Measurements from ENCODE around the gene RPP30. TPM values are rescaled to one million over a fixed set of nuclear protein-coding genes. Genes with fewer than 3 reads are reported as not detected.

RPP30 gene
- total RNA-seq, 1 experiment from 2014 or later: 23.3 TPM

- Histone ChIP-seq H3K9me2 (replicated peaks; ENCODE audit: insufficient read depth, low read length) (no peaks in the 10 kb centered on the region), H3K9me3 (ENCODE audit: low read length) (no peaks in the 10 kb centered on the region), H4K20me1 (ENCODE audit: insufficient read depth, low read depth, low read length) (no peaks in the 10 kb centered on the region), H3K79me2 (ENCODE audit: low read length) (no peaks in the 10 kb centered on the region), H3K4me1 (ENCODE audit: low read length) (peaks cover 9% of the 10 kb centered on the region), H3K27me3 (ENCODE audit: low read length) (no peaks in the 10 kb centered on the region), H3K27ac (ENCODE audit: low read length) (no peak overlapping the region), H3K36me3 (ENCODE audit: insufficient read depth, low read length) (no peaks in the 10 kb centered on the region), H3K4me3 (ENCODE audit: low read length) (no peak overlapping the region), H3K4me2 (ENCODE audit: low read depth, low read length, poor library complexity, severe bottlenecking) (no peak overlapping the region), H3K9ac (ENCODE audit: low read length) (no peak overlapping the region), H2AFZ (ENCODE audit: low read length) (no peak overlapping the region)
- peak; percentile 62 for DNase-seq
Measured at GRCh38 chr10:90847436-90847835, 24.3 kb upstream of the RPP30 start.

- Histone ChIP-seq H3K4me1 (ENCODE audit: low read length) (peaks cover 9% of the 10 kb centered on the region), H3K36me3 (ENCODE audit: insufficient read depth, low read length) (no peaks in the 10 kb centered on the region), H3K9me2 (replicated peaks; ENCODE audit: insufficient read depth, low read length) (no peaks in the 10 kb centered on the region), H3K9ac (ENCODE audit: low read length) (no peak overlapping the region), H3K27me3 (ENCODE audit: low read length) (no peaks in the 10 kb centered on the region), H3K4me3 (ENCODE audit: low read length) (no peak overlapping the region), H3K4me2 (ENCODE audit: low read depth, low read length, poor library complexity, severe bottlenecking) (no peak overlapping the region), H3K79me2 (ENCODE audit: low read length) (no peaks in the 10 kb centered on the region), H2AFZ (ENCODE audit: low read length) (no peak overlapping the region), H4K20me1 (ENCODE audit: insufficient read depth, low read depth, low read length) (no peaks in the 10 kb centered on the region), H3K9me3 (ENCODE audit: low read length) (no peaks in the 10 kb centered on the region), H3K27ac (ENCODE audit: low read length) (no peak overlapping the region)
- DNase-seq: no peak
Measured at GRCh38 chr10:90849956-90850749, 21.6 kb upstream of the RPP30 start.

- H3K36me3 ChIP-seq (ENCODE audit: insufficient read depth, low read length): no peaks in the 10 kb centered on the region
- H3K27ac ChIP-seq (ENCODE audit: low read length): no peak overlapping the region
- no peaks in the 10 kb centered on the region for H3K79me2 ChIP-seq (ENCODE audit: low read length)
- no peaks in the 10 kb centered on the region for H4K20me1 ChIP-seq (ENCODE audit: insufficient read depth, low read depth, low read length)
- H2AFZ ChIP-seq (ENCODE audit: low read length): no peak overlapping the region
- H3K9ac ChIP-seq (ENCODE audit: low read length): no peak overlapping the region
- H3K9me2 ChIP-seq (replicated peaks; ENCODE audit: insufficient read depth, low read length): no peaks in the 10 kb centered on the region
- no peaks in the 10 kb centered on the region for H3K4me1 ChIP-seq (ENCODE audit: low read length)
- no peak overlapping the region for H3K4me2 ChIP-seq (ENCODE audit: low read depth, low read length, poor library complexity, severe bottlenecking)
- H3K4me3 ChIP-seq (ENCODE audit: low read length): no peak overlapping the region
- H3K9me3 ChIP-seq (ENCODE audit: low read length): no peaks in the 10 kb centered on the region
- DNase-seq: no peak
- no peaks in the 10 kb centered on the region for H3K27me3 ChIP-seq (ENCODE audit: low read length)
Measured at GRCh38 chr10:90855126-90855525, 16.6 kb upstream of the RPP30 start.

- Histone ChIP-seq H3K27ac (ENCODE audit: low read length) (no peak overlapping the region), H3K9me2 (replicated peaks; ENCODE audit: insufficient read depth, low read length) (no peaks in the 10 kb centered on the region), H3K27me3 (ENCODE audit: low read length) (no peaks in the 10 kb centered on the region), H3K79me2 (ENCODE audit: low read length) (no peaks in the 10 kb centered on the region), H3K9ac (ENCODE audit: low read length) (no peak overlapping the region), H3K4me2 (ENCODE audit: low read depth, low read length, poor library complexity, severe bottlenecking) (no peak overlapping the region), H4K20me1 (ENCODE audit: insufficient read depth, low read depth, low read length) (no peaks in the 10 kb centered on the region), H3K9me3 (ENCODE audit: low read length) (no peaks in the 10 kb centered on the region), H3K4me3 (ENCODE audit: low read length) (no peak overlapping the region), H2AFZ (ENCODE audit: low read length) (no peak overlapping the region), H3K36me3 (ENCODE audit: insufficient read depth, low read length) (no peaks in the 10 kb centered on the region), H3K4me1 (ENCODE audit: low read length) (no peaks in the 10 kb centered on the region)
- DNase-seq: no peak
Measured at GRCh38 chr10:90856261-90856660, 15.5 kb upstream of the RPP30 start.

GRCh38 chr10:90856964-90857634 lies 14.7 kb upstream of the RPP30 start:
- Histone ChIP-seq H3K9me2 (replicated peaks; ENCODE audit: insufficient read depth, low read length) (no peaks in the 10 kb centered on the region), H3K27ac (ENCODE audit: low read length) (no peak overlapping the region), H3K4me3 (ENCODE audit: low read length) (no peak overlapping the region), H3K9me3 (ENCODE audit: low read length) (no peaks in the 10 kb centered on the region), H4K20me1 (ENCODE audit: insufficient read depth, low read depth, low read length) (no peaks in the 10 kb centered on the region), H3K9ac (ENCODE audit: low read length) (no peak overlapping the region), H2AFZ (ENCODE audit: low read length) (no peak overlapping the region), H3K4me2 (ENCODE audit: low read depth, low read length, poor library complexity, severe bottlenecking) (no peak overlapping the region), H3K27me3 (ENCODE audit: low read length) (no peaks in the 10 kb centered on the region), H3K4me1 (ENCODE audit: low read length) (no peaks in the 10 kb centered on the region), H3K36me3 (ENCODE audit: insufficient read depth, low read length) (no peaks in the 10 kb centered on the region), H3K79me2 (ENCODE audit: low read length) (no peaks in the 10 kb centered on the region)
- no peak for DNase-seq

GRCh38 chr10:90857635-90858460 lies 13.9 kb upstream of the RPP30 start, which contains the start of gene HTR7:
TSS of gene HTR7 (minus strand) at chr10:90858039. CDS start at chr10:90857671, 368 bp downstream.
- H3K27ac ChIP-seq (ENCODE audit: low read length): no peak within 1 kb of the TSS
- H3K4me3 ChIP-seq (ENCODE audit: low read length): no peak within 1 kb of the TSS; the same call in 1 of the 2 replicates
- H3K4me1 ChIP-seq (ENCODE audit: low read length): no peaks in the 10 kb centered on the region
- H3K79me2 ChIP-seq (ENCODE audit: low read length): no peaks in the 10 kb centered on the region
- no peaks in the 10 kb centered on the region for H3K9me2 ChIP-seq (replicated peaks; ENCODE audit: insufficient read depth, low read length)
- H2AFZ ChIP-seq (ENCODE audit: low read length): no peak within 1 kb of the TSS
- no peak within 1 kb of the TSS for H3K9ac ChIP-seq (ENCODE audit: low read length)
- H3K36me3 ChIP-seq (ENCODE audit: insufficient read depth, low read length): no peaks in the 10 kb centered on the region
- H3K4me2 ChIP-seq (ENCODE audit: low read depth, low read length, poor library complexity, severe bottlenecking): peak within 1 kb of the TSS; percentile 50
- DNase-seq: no peak
- H3K9me3 ChIP-seq (ENCODE audit: low read length): no peaks in the 10 kb centered on the region
- no peaks in the 10 kb centered on the region for H4K20me1 ChIP-seq (ENCODE audit: insufficient read depth, low read depth, low read length)
- no peaks in the 10 kb centered on the region for H3K27me3 ChIP-seq (ENCODE audit: low read length)

- H3K27me3 ChIP-seq (ENCODE audit: low read length): no peaks in the 10 kb centered on the region
- H3K79me2 ChIP-seq (ENCODE audit: low read length): no peaks in the 10 kb centered on the region
- no peaks in the 10 kb centered on the region for H4K20me1 ChIP-seq (ENCODE audit: insufficient read depth, low read depth, low read length)
- H3K9me2 ChIP-seq (replicated peaks; ENCODE audit: insufficient read depth, low read length): no peaks in the 10 kb centered on the region
- no peak for DNase-seq
- H3K4me1 ChIP-seq (ENCODE audit: low read length): no peaks in the 10 kb centered on the region
- peak overlapping the region; percentile 50 for H3K4me2 ChIP-seq (ENCODE audit: low read depth, low read length, poor library complexity, severe bottlenecking)
- H3K27ac ChIP-seq (ENCODE audit: low read length): no peak overlapping the region
- no peak overlapping the region for H2AFZ ChIP-seq (ENCODE audit: low read length)
- no peaks in the 10 kb centered on the region for H3K9me3 ChIP-seq (ENCODE audit: low read length)
- no peak overlapping the region; the same call in 1 of the 2 replicates for H3K4me3 ChIP-seq (ENCODE audit: low read length)
- no peak overlapping the region for H3K9ac ChIP-seq (ENCODE audit: low read length)
- H3K36me3 ChIP-seq (ENCODE audit: insufficient read depth, low read length): no peaks in the 10 kb centered on the region
Measured at GRCh38 chr10:90858461-90858968, 13.3 kb upstream of the RPP30 start.

GRCh38 chr10:90859321-90859751 lies 12.4 kb upstream of the RPP30 start:
- H3K4me3 ChIP-seq (ENCODE audit: low read length): no peak overlapping the region
- no peaks in the 10 kb centered on the region for H3K27me3 ChIP-seq (ENCODE audit: low read length)
- no peak overlapping the region for H3K27ac ChIP-seq (ENCODE audit: low read length)
- H3K9me3 ChIP-seq (ENCODE audit: low read length): no peaks in the 10 kb centered on the region
- H3K4me2 ChIP-seq (ENCODE audit: low read depth, low read length, poor library complexity, severe bottlenecking): no peak overlapping the region
- no peaks in the 10 kb centered on the region for H3K4me1 ChIP-seq (ENCODE audit: low read length)
- H3K36me3 ChIP-seq (ENCODE audit: insufficient read depth, low read length): no peaks in the 10 kb centered on the region
- DNase-seq: no peak
- no peak overlapping the region for H3K9ac ChIP-seq (ENCODE audit: low read length)
- no peaks in the 10 kb centered on the region for H3K9me2 ChIP-seq (replicated peaks; ENCODE audit: insufficient read depth, low read length)
- no peaks in the 10 kb centered on the region for H4K20me1 ChIP-seq (ENCODE audit: insufficient read depth, low read depth, low read length)
- H2AFZ ChIP-seq (ENCODE audit: low read length): no peak overlapping the region
- H3K79me2 ChIP-seq (ENCODE audit: low read length): no peaks in the 10 kb centered on the region

Measured in Karpas-422 (cell line).